HEK293T (cell line): ENCODE data around the gene TMEM269.

Experiments used
- CTCF ChIA-PET: fragments of 350-600 bp; formaldehyde crosslinking; extraction: SDS; loops from one replicate; lab custom pipeline; 2021; ENCODE audit warnings: antibody characterized with exemption, inconsistent platforms; lab: Yijun Ruan, JAX
- POLR2A ChIA-PET: fragments of 350-600 bp; formaldehyde crosslinking; extraction: SDS; loops from one replicate; lab custom pipeline; 2020; ENCODE audit warnings: antibody characterized with exemption, inconsistent platforms; lab: Yijun Ruan, JAX
- DNase-seq: peaks from one replicate; pipeline ENCODE4 v3.0.0; 2012; ENCODE audit warnings: mixed read lengths; ENCODE audit errors: extremely low spot score
- ARNT ChIP-seq: fragments of 450-650 bp; IDR thresholded peaks from 2 replicates; pipeline ENCODE4 v1.6.1; 2017; ENCODE audit warnings: mild to moderate bottlenecking
- BHLHE40 ChIP-seq: fragments of 450-650 bp; IDR thresholded peaks from 2 replicates; pipeline ENCODE4 v1.6.1; 2016; ENCODE audit warnings: mild to moderate bottlenecking, moderate library complexity, borderline replicate concordance
- CTBP1 ChIP-seq: fragments of 450-650 bp; IDR thresholded peaks from 2 replicates; pipeline ENCODE4 v1.6.1; 2016; ENCODE audit warnings: borderline replicate concordance
- ELF4 ChIP-seq: fragments of 450-650 bp; IDR thresholded peaks from 2 replicates; pipeline ENCODE4 v1.6.1; 2017; ENCODE audit warnings: antibody characterized with exemption
- FOXA1 ChIP-seq: fragments of 450-650 bp; IDR thresholded peaks from 2 replicates; pipeline ENCODE4 v1.6.1; 2016; ENCODE audit warnings: mild to moderate bottlenecking
- FOXK2 ChIP-seq: fragments of 450-650 bp; IDR thresholded peaks from 2 replicates; pipeline ENCODE4 v1.6.1; 2016; ENCODE audit warnings: mild to moderate bottlenecking
- FOXM1 ChIP-seq: fragments of 450-650 bp; IDR thresholded peaks from 2 replicates; pipeline ENCODE4 v1.6.1; 2017; ENCODE audit warnings: mild to moderate bottlenecking, borderline replicate concordance
- HDGF ChIP-seq: fragments of 450-650 bp; IDR thresholded peaks from 2 replicates; pipeline ENCODE4 v1.6.1; 2017; ENCODE audit warnings: antibody characterized with exemption, borderline replicate concordance
- L3MBTL2 ChIP-seq: fragments of 450-650 bp; conservative IDR thresholded peaks from 2 replicates; pipeline ENCODE4 v1.6.1; 2016; ENCODE audit warnings: mild to moderate bottlenecking
- LEF1 ChIP-seq: fragments of 450-650 bp; IDR thresholded peaks from 2 replicates; pipeline ENCODE4 v1.6.1; 2017; ENCODE audit warnings: mild to moderate bottlenecking, borderline replicate concordance
- NFRKB ChIP-seq: fragments of 450-650 bp; IDR thresholded peaks from 2 replicates; pipeline ENCODE4 v1.6.1; 2016; ENCODE audit warnings: mild to moderate bottlenecking, moderate library complexity
- SP1 ChIP-seq: fragments of 450-650 bp; IDR thresholded peaks from 2 replicates; pipeline ENCODE4 v1.6.1; 2017
- SUZ12 ChIP-seq: fragments of 450-650 bp; IDR thresholded peaks from 2 replicates; pipeline ENCODE4 v1.6.1; 2016; ENCODE audit warnings: mild to moderate bottlenecking
- TARDBP ChIP-seq: fragments of 450-650 bp; IDR thresholded peaks from 2 replicates; pipeline ENCODE4 v1.6.1; 2016
- ZNF384 ChIP-seq: fragments of 450-650 bp; IDR thresholded peaks from 2 replicates; pipeline ENCODE4 v1.6.1; 2016
- TF ChIP-seq, protein P1 (sequence below): fragments of 450-650 bp; IDR thresholded peaks from 2 replicates; pipeline ENCODE4 v1.6.1; 2016

Gene TMEM269

DNA sequence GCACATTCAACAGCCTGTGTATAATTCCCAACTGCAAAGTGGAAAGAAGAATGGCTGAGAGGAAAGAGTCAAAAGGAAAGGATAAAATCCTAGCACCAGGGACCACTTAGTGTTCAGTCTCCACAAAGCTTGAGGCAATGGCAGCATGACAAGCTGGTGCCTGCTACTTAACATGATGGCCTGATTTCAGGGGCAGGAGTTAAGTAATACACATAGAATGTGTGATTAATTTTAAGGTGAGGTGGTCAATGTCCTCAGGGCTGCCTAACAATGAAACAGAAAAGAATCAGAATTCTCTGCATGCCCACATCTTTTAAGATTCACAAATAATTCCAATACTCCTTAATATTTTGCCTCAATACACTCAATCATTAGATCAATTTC, 26.9 kb upstream of the TMEM269 start:
- ChIA-PET POLR2A (interaction anchor here (3.0 kb wide), 1 partner anchor 9 kb away, joined by 19 read pairs; the partner anchor contains the start of genes C1orf50 and P3H1), CTCF (interaction anchor here (0.8 to 2.1 kb wide), 4 partner anchors 8 to 180 kb away, joined by 3 to 18 read pairs (median 4); partner anchors contain the start of genes C1orf50 and P3H1)
- DNase-seq, result no peak
- no peak for TF ChIP-seq HDGF
- no peak for TF ChIP-seq L3MBTL2
- TF ChIP-seq SP1, result no peak

DNA sequence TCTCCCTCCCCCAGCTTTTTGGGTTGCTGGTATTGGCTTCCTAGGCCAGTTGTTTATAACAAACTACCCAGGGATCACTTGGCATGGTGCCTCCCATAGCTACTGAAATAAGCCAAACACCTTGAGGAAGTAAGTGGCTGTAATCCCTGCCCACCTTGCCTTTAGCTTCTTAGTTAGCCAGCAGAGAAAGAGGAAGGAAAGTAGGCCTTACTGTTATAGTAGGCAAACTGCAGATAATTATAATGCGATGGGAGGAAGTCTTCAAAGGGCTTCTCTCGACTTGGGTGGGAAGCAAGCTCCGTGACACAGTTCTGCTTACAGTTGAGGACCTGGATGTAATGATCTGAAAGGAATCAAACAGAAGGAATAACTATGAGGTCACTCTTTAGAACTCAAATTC, 26.1 kb upstream of the TMEM269 start:
- POLR2A ChIA-PET, result interaction anchor here (3.0 kb wide), 1 partner anchor 8 kb away, joined by 19 read pairs; the partner anchor contains the start of genes C1orf50 and P3H1
- TF ChIP-seq SUZ12 (no peak), LEF1 (no peak), FOXK2 (no peak), ELF4 (no peak), FOXA1 (no peak), BHLHE40 (no peak), SP1 (no peak), CTBP1 (no peak), ZNF384 (no peak), HDGF (no peak), L3MBTL2 (no peak), FOXM1 (no peak), TARDBP (no peak)
- TF ChIP-seq, protein P1, sequence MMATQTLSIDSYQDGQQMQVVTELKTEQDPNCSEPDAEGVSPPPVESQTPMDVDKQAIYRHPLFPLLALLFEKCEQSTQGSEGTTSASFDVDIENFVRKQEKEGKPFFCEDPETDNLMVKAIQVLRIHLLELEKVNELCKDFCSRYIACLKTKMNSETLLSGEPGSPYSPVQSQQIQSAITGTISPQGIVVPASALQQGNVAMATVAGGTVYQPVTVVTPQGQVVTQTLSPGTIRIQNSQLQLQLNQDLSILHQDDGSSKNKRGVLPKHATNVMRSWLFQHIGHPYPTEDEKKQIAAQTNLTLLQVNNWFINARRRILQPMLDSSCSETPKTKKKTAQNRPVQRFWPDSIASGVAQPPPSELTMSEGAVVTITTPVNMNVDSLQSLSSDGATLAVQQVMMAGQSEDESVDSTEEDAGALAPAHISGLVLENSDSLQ, result no peak
- CTCF ChIA-PET, result interaction anchor here (2.0 kb wide), 1 partner anchor 180 kb away, joined by 5 read pairs; no protein-coding TSS in a partner anchor
- DNase-seq, result no peak

DNA sequence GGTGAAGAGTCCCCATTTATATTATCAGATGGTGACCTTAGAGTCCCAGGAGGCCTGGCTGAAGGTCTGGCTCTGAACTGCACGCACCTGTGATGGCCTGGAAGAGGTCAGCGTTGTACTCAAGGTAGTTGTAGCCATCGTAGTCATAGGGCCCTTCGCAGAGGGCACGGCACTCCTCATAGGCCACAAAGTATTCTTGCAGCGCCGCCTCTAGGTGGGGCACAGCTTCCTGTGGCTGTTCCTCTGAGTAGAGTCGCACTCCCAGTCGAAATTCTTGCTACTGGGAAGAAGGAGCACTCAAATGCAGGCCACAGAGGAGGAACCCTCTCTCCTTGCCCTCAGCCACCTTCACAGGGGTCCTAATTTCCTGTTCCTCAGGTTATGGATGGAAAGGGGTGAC, 25.7 kb upstream of the TMEM269 start:
- ChIA-PET POLR2A (interaction anchor here (3.0 kb wide), 1 partner anchor 7 kb away, joined by 19 read pairs; the partner anchor contains the start of genes C1orf50 and P3H1), CTCF (interaction anchor here (2.0 kb wide), 1 partner anchor 181 kb away, joined by 5 read pairs; no protein-coding TSS in a partner anchor)
- TF ChIP-seq ELF4 (no peak), NFRKB (no peak), FOXA1 (no peak), TARDBP (no peak), CTBP1 (no peak), FOXK2 (no peak), FOXM1 (no peak), HDGF (no peak), SUZ12 (no peak)
- TF ChIP-seq, protein P1, result no peak
- no peak for DNase-seq

DNA sequence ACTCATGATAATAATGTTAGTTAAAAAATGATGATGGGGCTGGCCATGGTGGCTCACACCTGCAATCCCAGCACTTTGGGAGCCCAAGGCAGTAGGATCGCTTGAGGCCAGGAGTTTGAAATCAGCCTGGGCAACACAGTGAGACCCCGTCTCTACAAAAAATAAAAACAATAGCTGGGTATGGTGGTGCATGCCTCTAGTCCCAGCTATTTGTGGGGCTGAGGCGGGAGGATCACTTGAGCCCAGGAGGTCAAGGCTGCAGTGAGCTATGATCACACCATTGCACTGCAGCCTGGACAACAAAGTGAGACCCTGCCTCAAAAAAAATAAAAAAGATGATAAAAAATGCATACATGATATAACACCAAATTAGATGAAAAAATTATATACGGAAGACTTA, 23.2 kb upstream of the TMEM269 start:
- ChIA-PET POLR2A (no interaction called here), CTCF (no interaction called here)
- TF ChIP-seq CTBP1, result no peak
- TF ChIP-seq FOXA1, result no peak
- TF ChIP-seq FOXK2, result no peak
- TF ChIP-seq L3MBTL2, result no peak
- TF ChIP-seq ZNF384, result no peak
- TF ChIP-seq SUZ12, result no peak
- no peak for TF ChIP-seq ARNT
- TF ChIP-seq TARDBP, result no peak
- TF ChIP-seq SP1, result no peak
- no peak for TF ChIP-seq ELF4

DNA sequence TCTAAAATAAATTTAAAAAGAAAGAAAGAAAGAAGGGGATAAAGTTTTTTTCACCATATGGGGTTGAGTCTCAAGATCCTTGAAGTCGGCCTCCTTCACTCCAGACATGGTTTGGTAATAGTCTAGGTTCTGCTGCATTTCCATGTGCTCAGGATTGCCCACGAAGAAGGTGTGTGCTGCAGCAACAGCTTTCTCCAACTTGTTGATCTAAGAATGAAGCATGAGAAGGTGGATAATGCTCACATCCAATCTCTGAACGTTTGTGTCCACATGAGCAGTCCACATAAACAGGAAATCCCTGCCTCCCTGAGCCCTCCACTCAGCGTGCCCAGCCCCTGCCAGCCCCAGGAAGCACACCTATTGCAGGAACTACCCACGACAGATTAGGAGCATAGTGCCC, 22.5 kb upstream of the TMEM269 start:
- CTCF ChIA-PET, result no interaction called here
- TF ChIP-seq FOXK2, result no peak
- no peak for TF ChIP-seq ELF4
- no peak for TF ChIP-seq HDGF
- no peak for TF ChIP-seq ZNF384
- no peak for TF ChIP-seq LEF1
- no peak for TF ChIP-seq CTBP1
- no peak for TF ChIP-seq NFRKB
- TF ChIP-seq FOXA1, result no peak
- no peak for TF ChIP-seq FOXM1
- TF ChIP-seq, protein P1, result no peak
- no peak for TF ChIP-seq L3MBTL2
- TF ChIP-seq SUZ12, result no peak
- no peak for TF ChIP-seq SP1
- no peak for TF ChIP-seq ARNT
- no peak for TF ChIP-seq BHLHE40
- DNase-seq, result no peak
- POLR2A ChIA-PET, result interaction anchor here (0.6 to 1.1 kb wide), 2 partner anchors 84 to 377 kb away, joined by 3 to 4 read pairs; partner anchors contain the start of gene ZNF691

More for the DNA sequence above, 23.2 kb upstream of the TMEM269 start:
- no peak for DNase-seq

DNA sequence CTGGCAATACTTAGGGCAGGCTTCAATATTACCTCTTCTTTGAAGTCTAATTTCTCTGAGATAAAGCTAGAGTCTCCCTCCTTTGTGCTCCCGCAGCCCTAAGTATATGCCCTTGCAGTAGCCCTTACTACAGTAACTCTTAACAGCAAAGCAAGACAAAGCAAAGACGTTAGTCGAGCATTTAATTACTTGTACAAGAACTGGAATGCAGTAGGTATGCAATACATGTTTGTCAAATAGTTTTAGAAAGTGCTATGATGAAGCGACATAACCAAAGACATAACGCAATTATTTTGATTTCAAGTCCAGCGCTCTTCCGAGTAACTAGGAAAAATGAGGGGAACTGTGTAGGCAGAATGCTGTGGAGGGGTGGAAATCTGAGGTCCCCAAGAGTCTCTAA, 19.5 kb upstream of the TMEM269 start:
- DNase-seq, result no peak
- no peak for TF ChIP-seq SP1
- TF ChIP-seq, protein P1, result no peak
- no peak for TF ChIP-seq L3MBTL2
- no peak for TF ChIP-seq ARNT
- TF ChIP-seq BHLHE40, result no peak
- TF ChIP-seq TARDBP, result no peak
- no peak for TF ChIP-seq HDGF
- no peak for TF ChIP-seq LEF1
- no peak for TF ChIP-seq CTBP1
- TF ChIP-seq FOXM1, result no peak
- no peak for TF ChIP-seq FOXK2
- TF ChIP-seq SUZ12, result no peak
- no peak for TF ChIP-seq NFRKB
- ChIA-PET POLR2A (interaction anchor here (0.9 to 3.7 kb wide), 14 partner anchors 10 to 308 kb away, joined by 3 to 44 read pairs (median 8); partner anchors contain the start of genes ERMAP, PPIH, SVBP and YBX1), CTCF (interaction anchor here (0.9 to 2.9 kb wide), 6 partner anchors 8 to 189 kb away, joined by 3 to 18 read pairs (median 5); partner anchors contain the start of gene YBX1)
